Keratinocyte (primary cell): ENCODE results near the gene MTHFD2L. TPM values are rescaled to one million over a fixed set of nuclear protein-coding genes. Genes with fewer than 3 reads are reported as not detected.

Source experiments
- DNase-seq: peaks from one replicate; pipeline ENCODE4 v3.0.0-alpha.2; 2011; ENCODE audit warnings: low read depth, missing footprints, low spot score
- FAIRE-seq: peaks from 2 replicates; lab custom pipeline; 2011; peaks lifted over from hg19 to GRCh38; lab: Jason Lieb, UNC
- H2AFZ ChIP-seq: 2 replicates; pipeline ENCODE4 v1.6.0; 2012; ENCODE audit warnings: low read length, control low read depth, inconsistent platforms; ENCODE audit not compliant: control insufficient read depth
- H3K27ac ChIP-seq: 2 replicates; pipeline ENCODE4 v1.5.1; 2011; ENCODE audit warnings: low read length; ENCODE audit not compliant: control insufficient read depth, insufficient read depth
- H3K27me3 ChIP-seq: 3 replicates; pipeline ENCODE4 v1.6.0; 2011; ENCODE audit warnings: low read length; ENCODE audit not compliant: control insufficient read depth, insufficient read depth; ENCODE audit errors: extremely low read depth
- H3K36me3 ChIP-seq, 2 experiments: 2 replicates in 1 of 2; 3 replicates in 1 of 2; pipeline ENCODE4 v1.5.1; 2011; ENCODE audit warnings: low read length in 2 of 2, mild to moderate bottlenecking in 1 of 2; ENCODE audit not compliant: control insufficient read depth in 2 of 2, insufficient read depth in 2 of 2; ENCODE audit errors: extremely low read depth in 1 of 2
- H3K4me1 ChIP-seq: 3 replicates; pipeline ENCODE4 v1.5.1; 2011; ENCODE audit warnings: low read length; ENCODE audit not compliant: control insufficient read depth, insufficient read depth; ENCODE audit errors: extremely low read depth
- H3K4me2 ChIP-seq: 3 replicates; pipeline ENCODE4 v1.6.0; 2011; ENCODE audit warnings: low read depth, low read length; ENCODE audit not compliant: control insufficient read depth, insufficient read depth; ENCODE audit errors: extremely low read depth
- H3K4me3 ChIP-seq, 3 experiments: fragments of 200-600 bp in 1 of 3; sonication (generic) in 1 of 3; 2 replicates in 2 of 3; 3 replicates in 1 of 3; pipeline ENCODE4 v1.5.1; 2011 to 2016; ENCODE audit warnings: low read length in 3 of 3, mild to moderate bottlenecking in 3 of 3, control low read depth in 2 of 3, inconsistent platforms in 1 of 3, low read depth in 1 of 3, mixed read lengths in 1 of 3, mixed run types in 1 of 3, moderate library complexity in 1 of 3; ENCODE audit not compliant: control insufficient read depth in 2 of 3, insufficient read depth in 2 of 3; ENCODE audit errors: extremely low read depth in 1 of 3
- H3K79me2 ChIP-seq: 2 replicates; pipeline ENCODE4 v1.6.0; 2012; ENCODE audit warnings: low read length; ENCODE audit not compliant: control insufficient read depth, insufficient read depth
- H3K9ac ChIP-seq: 3 replicates; pipeline ENCODE4 v1.6.0; 2011; ENCODE audit warnings: low read length; ENCODE audit not compliant: control insufficient read depth, insufficient read depth; ENCODE audit errors: extremely low read depth
- H3K9me1 ChIP-seq: 3 replicates; pipeline ENCODE4 v1.6.0; 2011; ENCODE audit warnings: low read length; ENCODE audit not compliant: control insufficient read depth, insufficient read depth; ENCODE audit errors: extremely low read depth
- H3K9me3 ChIP-seq: 2 replicates; pipeline ENCODE4 v1.5.1; 2012; ENCODE audit warnings: low read depth, low read length; ENCODE audit not compliant: control insufficient read depth
- H4K20me1 ChIP-seq: 3 replicates; pipeline ENCODE4 v1.6.0; 2011; ENCODE audit warnings: low read length; ENCODE audit not compliant: control insufficient read depth, insufficient read depth; ENCODE audit errors: extremely low read depth
- CTCF ChIP-seq, 3 experiments: IDR thresholded peaks in 1 of 3; conservative IDR thresholded peaks in 1 of 3; optimal IDR thresholded peaks in 1 of 3; 2 replicates in 2 of 3; 3 replicates in 1 of 3; pipeline versions ENCODE3 to v1.5.1; 2011; ENCODE audit warnings: low read length in 3 of 3, mild to moderate bottlenecking in 3 of 3, moderate library complexity in 2 of 3, control low read depth in 1 of 3, inconsistent platforms in 1 of 3; ENCODE audit not compliant: insufficient read depth in 2 of 3; ENCODE audit errors: extremely low read depth in 1 of 3
- EZH2 ChIP-seq: IDR thresholded peaks from one replicate; pipeline ENCODE4 v1.6.1; 2012; ENCODE audit warnings: inconsistent platforms, mild to moderate bottlenecking, low read length, moderate library complexity
- dilution Hi-C: fragments of 300-500 bp; cut with MboI; formaldehyde crosslinking; loops from one replicate; pipeline ENCODE4 v1.7.0; 2020; ENCODE audit warnings: low sequenced_read_pairs; ENCODE audit not compliant: extremely low pct_ligation_motif_present
- polyA plus RNA-seq, 5 experiments: library from polyadenylated mRNA; depleted of rRNA in 3 of 5; stranded (reverse) in 3 of 5; stranded (forward) in 1 of 5; unstranded in 1 of 5; fragments of >200 nt; gene quantifications; 1 replicate in 1 of 5; 2 replicates in 3 of 5; 3 replicates in 1 of 5; pipeline versions ENCODE4 v1.2.1 to v1.2.3, GENCODE V29; 2011 to 2012; ENCODE audit warnings: missing spikeins in 2 of 5, low read depth in 1 of 5, low replicate concordance in 1 of 5

Gene MTHFD2L
- polyA plus RNA-seq, 1 donor (not counting 4 experiments of a cell fraction or from before 2014, with no cell fraction given), result 30.4 TPM

GRCh38 chr4:74203467-74203866 is 45.5 kb downstream of the MTHFD2L start:
- Histone ChIP-seq H3K9me1 (no peaks in the 10 kb centered on the region), H3K27ac (no peak overlapping the region)

GRCh38 chr4:74205046-74205445 is 47.1 kb downstream of the MTHFD2L start:
- H3K79me2 ChIP-seq, result no peaks in the 10 kb centered on the region
- peaks cover 28% of the 10 kb centered on the region for H3K4me1 ChIP-seq
- no peak overlapping the region for H3K27ac ChIP-seq
- no peak overlapping the region for H2AFZ ChIP-seq
- H3K9me3 ChIP-seq, result no peaks in the 10 kb centered on the region
- dilution Hi-C loops, result no loop called here
- TF ChIP-seq CTCF (optimal IDR thresholded peaks at IDR 0.05 in 1 of 3, IDR thresholded peaks at IDR 0.05 in 1 of 3, conservative IDR thresholded peaks at IDR 0.05 in 1 of 3; ENCODE audit: extremely low read depth in 1 of 3, insufficient read depth in 2 of 3, low read length in 3 of 3), result no peak
- H3K9ac ChIP-seq, result no peak overlapping the region
- no peaks in the 10 kb centered on the region for H3K36me3 ChIP-seq
- no peak overlapping the region for H3K4me2 ChIP-seq
- no peak overlapping the region for H3K4me3 ChIP-seq
- DNase-seq, result no peak
- no peaks in the 10 kb centered on the region for H4K20me1 ChIP-seq
- no peaks in the 10 kb centered on the region for H3K27me3 ChIP-seq
- no peak for FAIRE-seq
- no peaks in the 10 kb centered on the region for H3K9me1 ChIP-seq

More at GRCh38 chr4:74203467-74203866, 45.5 kb downstream of the MTHFD2L start:
- H3K36me3 ChIP-seq, result no peaks in the 10 kb centered on the region
- TF ChIP-seq EZH2, result no peak
- no peak for TF ChIP-seq CTCF (optimal IDR thresholded peaks at IDR 0.05 in 1 of 3, IDR thresholded peaks at IDR 0.05 in 1 of 3, conservative IDR thresholded peaks at IDR 0.05 in 1 of 3; ENCODE audit: extremely low read depth in 1 of 3, insufficient read depth in 2 of 3, low read length in 3 of 3)
- H3K9ac ChIP-seq, result no peak overlapping the region
- H3K4me3 ChIP-seq, result no peak overlapping the region
- H3K4me2 ChIP-seq, result no peak overlapping the region
- H3K9me3 ChIP-seq, result no peaks in the 10 kb centered on the region
- H3K79me2 ChIP-seq, result no peaks in the 10 kb centered on the region
- no peak for DNase-seq
- no peaks in the 10 kb centered on the region for H3K27me3 ChIP-seq
- peaks cover 23% of the 10 kb centered on the region for H3K4me1 ChIP-seq
- no peak for FAIRE-seq
- dilution Hi-C loops, result no loop called here
- no peak overlapping the region for H2AFZ ChIP-seq
- H4K20me1 ChIP-seq, result no peaks in the 10 kb centered on the region
